Measurements from ENCODE around the gene NUP188.
A peak's percentile ranks its signal among the peaks of the same experiment; 100 is the strongest.

The NUP188 gene

GRCh38 chr9:129008986-129009583 lies 61.6 kb downstream of the NUP188 start:
- no peak for DNase-seq

- DNase-seq = no peak
These were observed 62.2 kb downstream of the NUP188 start for GRCh38 chr9:129009584-129010141.

GRCh38 chr9:129010267-129010975 lies 62.9 kb downstream of the NUP188 start:
- DNase-seq = no peak

- DNase-seq = no peak
These were observed 63.7 kb downstream of the NUP188 start for GRCh38 chr9:129011170-129011569.

GRCh38 chr9:129011761-129012181 lies 64.3 kb downstream of the NUP188 start:
- no peak for DNase-seq

GRCh38 chr9:129012343-129012742 lies 64.8 kb downstream of the NUP188 start:
- no peak for DNase-seq

GRCh38 chr9:129012893-129013448 lies 65.5 kb downstream of the NUP188 start:
- no peak for DNase-seq

GRCh38 chr9:129013674-129014073 lies 66.2 kb downstream of the NUP188 start:
- DNase-seq = no peak

- no peak for DNase-seq
These were observed 66.6 kb downstream of the NUP188 start for GRCh38 chr9:129014124-129014523.

- DNase-seq = no peak
These were observed 67.1 kb downstream of the NUP188 start for GRCh38 chr9:129014608-129015007.

GRCh38 chr9:129021091-129021490 lies 73.6 kb downstream of the NUP188 start:
- DNase-seq = no peak

GRCh38 chr9:129022037-129022436 lies 74.5 kb downstream of the NUP188 start:
- DNase-seq = no peak

- DNase-seq = peak; percentile 92
These were observed 75.8 kb downstream of the NUP188 start for GRCh38 chr9:129023036-129023907.

GRCh38 chr9:129023908-129024233 lies 76.4 kb downstream of the NUP188 start:
- no peak for DNase-seq

GRCh38 chr9:129026442-129027223 lies 79.1 kb downstream of the NUP188 start:
- no peak for DNase-seq

- DNase-seq = no peak
These were observed 79.8 kb downstream of the NUP188 start for GRCh38 chr9:129027224-129027684.

GRCh38 chr9:129027685-129028191 lies 80.2 kb downstream of the NUP188 start:
- no peak for DNase-seq

- DNase-seq = peak; percentile 73
These were observed 80.9 kb downstream of the NUP188 start, which contains the start of gene SH3GLB2 for GRCh38 chr9:129028192-129028966. Gene SH3GLB2 (minus strand): TSS chr9:129028331. CDS start chr9:129028154, 177 bp downstream.

GRCh38 chr9:129030191-129030590 lies 82.7 kb downstream of the NUP188 start:
- no peak for DNase-seq

GRCh38 chr9:129031514-129031913 lies 84.0 kb downstream of the NUP188 start:
- DNase-seq = no peak

GRCh38 chr9:129032541-129033159 lies 85.2 kb downstream of the NUP188 start:
- no peak for DNase-seq

Measured in DMS 273 treated with DMSO at 0.1 percent for 48 hours (cell line).